AG04450 (cell line): ENCODE data around the gene TTLL6. TPM values are rescaled to one million over a fixed set of nuclear protein-coding genes. Genes with fewer than 3 reads are reported as not detected.

Experiments used
- CTCF ChIA-PET: fragments of 300-600, 350-600 bp; formaldehyde crosslinking; extraction: SDS; loops from one replicate; lab custom pipeline; 2022; ENCODE audit warnings: antibody characterized with exemption, inconsistent platforms; lab: Charles Lee
- POLR2A ChIA-PET: fragments of 350-600 bp; formaldehyde crosslinking; extraction: SDS; loops from one replicate; lab custom pipeline; 2021; ENCODE audit warnings: antibody characterized with exemption, inconsistent platforms; lab: Yijun Ruan, JAX
- DNase-seq: peaks from one replicate; pipeline ENCODE4 v3.0.0-alpha.2; 2011; ENCODE audit warnings: low read depth, low spot score
- H3K27ac ChIP-seq: one replicate; pipeline ENCODE4 v1.5.1; 2012; ENCODE audit warnings: low read depth, low read length, control low read depth
- H3K27me3 ChIP-seq: one replicate; pipeline ENCODE4 v1.6.0; 2012; ENCODE audit warnings: low read length; ENCODE audit not compliant: control insufficient read depth, insufficient read depth
- H3K4me3 ChIP-seq: 2 replicates; pipeline ENCODE4 v1.5.1; 2011; ENCODE audit warnings: mild to moderate bottlenecking, low read depth, low read length, control low read depth
- H3K9me3 ChIP-seq: 2 replicates; pipeline ENCODE4 v1.5.1; 2012; ENCODE audit warnings: low read length; ENCODE audit not compliant: control insufficient read depth, insufficient read depth
- CTCF ChIP-seq: IDR thresholded peaks from 2 replicates; pipeline ENCODE4 v1.5.1; 2011; ENCODE audit warnings: low read depth, low read length, control low read depth, inconsistent platforms
- polyA plus RNA-seq: library from polyadenylated mRNA; depleted of rRNA; stranded (reverse); fragments of >200 nt; gene quantifications from 2 replicates; pipeline ENCODE4 v1.2.3, GENCODE V29; 2011

The TTLL6 gene
- polyA plus RNA-seq, 1 experiment: 0.04 TPM

GRCh38 chr17:48732688-48733629 is 84.1 kb downstream of the TTLL6 start:
- Histone ChIP-seq H3K27me3 (peaks cover 96% of the 10 kb centered on the region), H3K4me3 (no peak overlapping the region), H3K27ac (no peak overlapping the region), H3K9me3 (no peaks in the 10 kb centered on the region; the same call in 1 of the 2 replicates)
- DNase-seq: no peak
- ChIA-PET POLR2A (no interaction called here), CTCF (interaction anchor here (1.1 to 1.6 kb wide), 2 partner anchors 9 to 61 kb away, joined by 4 to 5 read pairs; no protein-coding TSS in a partner anchor)
- TF ChIP-seq CTCF: no peak

GRCh38 chr17:48731355-48731754 is 85.7 kb downstream of the TTLL6 start:
- DNase-seq: no peak
- no peaks in the 10 kb centered on the region; the same call in 1 of the 2 replicates for H3K9me3 ChIP-seq
- ChIA-PET POLR2A (no interaction called here), CTCF (interaction anchor here (0.5 to 1.6 kb wide), 4 partner anchors 60 to 152 kb away, joined by 5 to 7 read pairs (median 6); no protein-coding TSS in a partner anchor)
- H3K27ac ChIP-seq: no peak overlapping the region
- peaks cover 96% of the 10 kb centered on the region for H3K27me3 ChIP-seq
- no peak for TF ChIP-seq CTCF
- H3K4me3 ChIP-seq: no peak overlapping the region

GRCh38 chr17:48730240-48730550 is 86.8 kb downstream of the TTLL6 start:
- no peak overlapping the region for H3K4me3 ChIP-seq
- no peak for TF ChIP-seq CTCF
- H3K27me3 ChIP-seq: peaks cover 95% of the 10 kb centered on the region
- no peaks in the 10 kb centered on the region; the same call in 1 of the 2 replicates for H3K9me3 ChIP-seq
- no peak for DNase-seq
- H3K27ac ChIP-seq: no peak overlapping the region
- ChIA-PET POLR2A (no interaction called here), CTCF (interaction anchor here (0.9 kb wide), 1 partner anchor 52 kb away, joined by 3 read pairs; no protein-coding TSS in a partner anchor)

GRCh38 chr17:48729335-48730239 is 87.4 kb downstream of the TTLL6 start:
- ChIA-PET CTCF (interaction anchor here (0.9 kb wide), 1 partner anchor 51 kb away, joined by 3 read pairs; no protein-coding TSS in a partner anchor), POLR2A (no interaction called here)
- Histone ChIP-seq H3K27ac (no peak overlapping the region), H3K4me3 (no peak overlapping the region), H3K27me3 (peaks cover 95% of the 10 kb centered on the region), H3K9me3 (no peaks in the 10 kb centered on the region; the same call in 1 of the 2 replicates)
- TF ChIP-seq CTCF: no peak
- DNase-seq: no peak
